ENCODE measurements around the gene PLCB1.

DNA sequence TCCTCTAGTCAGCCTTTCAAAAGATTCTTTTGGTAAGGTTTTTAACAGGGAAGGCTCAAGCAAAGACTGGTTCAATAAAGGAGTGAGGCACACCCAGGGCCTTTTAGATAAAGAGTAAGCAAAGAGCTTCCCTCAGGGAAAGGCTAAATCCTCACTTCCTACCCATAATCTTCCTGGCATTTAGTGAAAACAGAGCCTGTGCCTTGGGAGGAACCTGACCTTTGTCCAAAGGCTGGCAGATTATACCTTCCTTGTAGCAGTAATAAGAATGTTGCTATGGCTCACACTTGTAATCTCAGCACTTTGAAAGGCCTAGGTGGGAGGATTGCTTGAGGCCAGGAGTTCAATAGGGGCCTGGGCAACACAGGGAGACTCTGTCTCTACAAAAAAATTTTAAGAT is 656.8 kb downstream of the PLCB1 start:
- TF ChIP-seq, protein P1, sequence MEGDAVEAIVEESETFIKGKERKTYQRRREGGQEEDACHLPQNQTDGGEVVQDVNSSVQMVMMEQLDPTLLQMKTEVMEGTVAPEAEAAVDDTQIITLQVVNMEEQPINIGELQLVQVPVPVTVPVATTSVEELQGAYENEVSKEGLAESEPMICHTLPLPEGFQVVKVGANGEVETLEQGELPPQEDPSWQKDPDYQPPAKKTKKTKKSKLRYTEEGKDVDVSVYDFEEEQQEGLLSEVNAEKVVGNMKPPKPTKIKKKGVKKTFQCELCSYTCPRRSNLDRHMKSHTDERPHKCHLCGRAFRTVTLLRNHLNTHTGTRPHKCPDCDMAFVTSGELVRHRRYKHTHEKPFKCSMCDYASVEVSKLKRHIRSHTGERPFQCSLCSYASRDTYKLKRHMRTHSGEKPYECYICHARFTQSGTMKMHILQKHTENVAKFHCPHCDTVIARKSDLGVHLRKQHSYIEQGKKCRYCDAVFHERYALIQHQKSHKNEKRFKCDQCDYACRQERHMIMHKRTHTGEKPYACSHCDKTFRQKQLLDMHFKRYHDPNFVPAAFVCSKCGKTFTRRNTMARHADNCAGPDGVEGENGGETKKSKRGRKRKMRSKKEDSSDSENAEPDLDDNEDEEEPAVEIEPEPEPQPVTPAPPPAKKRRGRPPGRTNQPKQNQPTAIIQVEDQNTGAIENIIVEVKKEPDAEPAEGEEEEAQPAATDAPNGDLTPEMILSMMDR (conservative IDR thresholded peaks at IDR 0.05; ENCODE audit: low read length), result no peak
- no peak for TF ChIP-seq EZH2phosphoT487 (IDR thresholded peaks at IDR 0.05; ENCODE audit: borderline replicate concordance)
